Caki2 (cell line): ENCODE measurements around the gene WDR48. TPM values are rescaled to one million over a fixed set of nuclear protein-coding genes. Genes with fewer than 3 reads are reported as not detected.
"Not testable (repeated sequence)": the region's sequence is repeated elsewhere in the genome, so short reads cannot be mapped to it uniquely, and the experiment has no call there.

Experiments
- DNase-seq: peaks from one replicate; pipeline ENCODE4 v3.0.0-alpha.2; 2015; ENCODE audit warnings: low read depth
- in situ Hi-C: cut with HindIII; loops from 2 replicates; pipeline ENCODE4 v1.10.0; 2016; ENCODE audit warnings: low sequenced_read_pairs, low pct_unique_long_range_greater_than_20kb, mixed read lengths
- total RNA-seq: library from RNA; depleted of rRNA; stranded (reverse); fragments of >200 nt; shearing (Covaris generic); gene quantifications from 2 replicates; pipeline ENCODE4 v1.2.3, GENCODE V29; 2014; ENCODE audit warnings: low replicate concordance

Gene WDR48
- total RNA-seq, 1 experiment from 2014 or later = 17.5 TPM

DNA sequence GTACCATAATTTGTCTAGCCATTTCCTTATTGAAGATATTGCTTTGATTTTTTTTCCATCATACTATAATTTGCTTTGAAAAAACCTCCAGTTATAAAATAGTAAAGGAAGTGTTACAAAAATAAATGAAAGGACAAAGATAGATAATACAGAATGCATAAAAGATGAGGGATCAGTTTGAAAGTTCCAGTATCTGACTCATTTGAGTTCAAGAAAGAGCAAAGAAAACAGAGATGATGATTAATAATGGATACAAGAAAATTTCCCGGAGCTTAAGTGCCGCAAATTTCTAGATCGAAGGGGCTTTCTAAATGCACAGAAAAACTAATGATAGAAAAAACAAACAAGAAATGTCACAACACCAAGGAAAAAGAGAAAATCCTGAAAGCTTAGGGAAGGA is 4.3 kb downstream of the WDR48 start:
- DNase-seq = no peak
- in situ Hi-C loops = no loop called here

DNA sequence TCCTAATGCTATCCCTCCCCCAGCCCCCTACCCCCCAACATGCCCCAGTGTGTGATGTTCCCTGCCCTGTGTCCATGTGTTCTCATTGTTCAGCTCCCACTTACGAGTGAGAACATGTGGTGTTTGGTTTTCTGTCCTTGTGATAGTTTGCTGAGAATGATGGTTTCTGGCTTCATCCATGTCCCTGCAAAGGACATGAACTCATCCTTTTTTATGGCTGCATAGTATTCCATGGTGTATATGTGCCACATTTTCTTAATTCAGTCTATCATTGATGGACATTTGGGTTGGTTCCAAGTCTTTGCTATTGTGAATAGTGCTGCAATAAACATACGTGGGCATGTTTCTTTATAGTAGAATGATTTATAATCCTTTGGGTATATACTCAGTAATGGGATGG is 9.4 kb downstream of the WDR48 start:
- in situ Hi-C loops, DNase-seq: not testable (repeated sequence)

DNA sequence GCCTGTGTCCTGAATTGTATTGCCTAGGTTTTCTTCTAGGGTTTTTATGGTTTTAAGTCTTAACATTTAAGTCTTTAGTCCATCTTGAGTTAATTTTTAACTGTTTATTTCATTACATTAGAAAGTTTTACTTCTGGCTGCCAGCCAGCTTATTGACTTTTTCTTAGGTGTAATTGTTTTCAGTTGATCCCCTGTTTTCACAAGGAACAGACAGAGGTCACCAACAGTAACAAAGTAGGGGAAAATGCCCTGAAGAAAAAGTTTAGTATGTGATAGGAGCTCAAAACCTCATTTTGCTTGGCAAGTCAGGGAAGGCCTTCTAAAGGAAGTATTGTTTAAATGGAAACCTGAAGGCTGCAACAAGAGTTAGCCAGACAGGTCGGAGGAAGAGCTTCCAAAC is 10.4 kb downstream of the WDR48 start:
- peak; percentile 48 for DNase-seq
- in situ Hi-C loops = no loop called here

DNA sequence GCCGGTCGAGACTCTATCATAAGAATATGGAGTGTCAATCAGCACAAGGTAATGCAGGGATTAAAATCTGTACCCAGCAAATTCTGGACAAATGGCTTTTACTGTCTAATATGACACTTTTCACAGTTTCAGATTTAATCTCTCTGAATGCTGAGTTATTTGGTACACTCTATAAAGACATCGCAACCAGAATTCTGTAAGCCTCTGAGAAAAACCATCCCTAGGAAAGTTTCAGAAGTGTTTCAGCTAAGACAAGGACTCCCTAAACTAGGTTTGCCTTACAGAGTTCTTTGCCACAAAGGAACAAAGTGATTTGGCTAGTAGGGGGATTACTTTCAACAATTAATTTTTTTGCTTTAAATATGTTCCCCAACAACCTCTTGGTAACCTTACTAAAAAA is 11.3 kb downstream of the WDR48 start:
- no peak for DNase-seq
- in situ Hi-C loops = no loop called here

DNA sequence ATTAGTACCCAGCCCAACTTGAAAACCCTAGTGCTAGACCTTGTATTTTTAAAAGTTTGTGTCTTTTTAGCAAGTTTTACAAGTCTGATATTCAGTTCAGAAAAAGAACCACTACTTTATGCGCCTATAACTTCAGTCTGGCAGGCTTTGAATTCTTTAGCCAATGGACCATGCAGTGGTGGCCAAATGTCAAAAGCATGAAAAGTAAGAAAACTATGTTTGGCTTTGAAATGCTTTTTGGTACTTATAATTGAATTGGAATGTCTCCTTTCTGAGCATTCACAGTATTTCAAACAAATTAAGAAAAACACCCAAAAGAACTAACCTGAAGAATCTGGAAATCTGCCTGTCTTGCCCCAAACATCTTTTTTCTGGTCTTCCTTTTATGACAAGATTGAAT is 12.8 kb downstream of the WDR48 start:
- in situ Hi-C loops = no loop called here
- DNase-seq = peak; percentile 33

DNA sequence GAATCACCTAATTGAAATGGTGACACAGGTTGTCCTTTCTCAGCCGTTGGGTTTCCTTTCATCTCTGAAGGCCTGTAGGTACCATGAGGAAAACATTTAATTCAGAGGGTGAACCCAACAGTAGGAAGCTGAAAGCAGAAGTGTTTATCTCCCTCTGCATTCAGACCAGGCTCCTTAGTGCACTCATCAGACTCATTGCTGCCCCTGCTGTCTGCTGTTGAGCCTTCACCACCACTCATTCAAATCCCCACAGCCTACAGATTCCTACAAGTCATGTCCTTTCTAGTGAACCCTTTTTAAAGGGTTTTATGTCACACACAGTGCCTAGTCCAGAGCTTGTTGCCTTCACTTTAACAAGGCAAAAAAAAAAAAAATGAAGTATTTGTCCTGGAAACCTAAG is 13.4 kb downstream of the WDR48 start:
- peak; percentile 35 for DNase-seq

DNA sequence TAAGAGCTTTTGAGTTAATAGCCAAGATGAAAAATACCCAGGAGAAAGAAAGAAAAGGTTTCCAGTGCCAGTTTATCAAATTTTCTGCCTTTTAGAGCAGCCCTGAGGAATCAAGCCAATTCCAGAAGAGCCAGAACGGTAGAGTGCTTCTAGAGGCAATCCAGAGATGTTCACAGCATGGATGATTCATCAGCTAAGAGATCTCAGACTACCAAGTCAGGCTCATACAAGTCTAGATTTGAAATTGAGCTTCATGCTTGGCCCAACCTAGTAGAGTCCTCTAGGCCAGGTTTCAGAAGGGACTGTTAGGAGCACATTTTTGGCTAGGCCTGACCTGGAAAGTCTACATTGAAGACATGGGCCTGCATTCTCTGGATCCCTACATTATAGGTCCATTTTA is 15.5 kb downstream of the WDR48 start:
- DNase-seq = no peak
- in situ Hi-C loops = no loop called here

More for the DNA sequence above, 13.4 kb downstream of the WDR48 start:
- in situ Hi-C loops = no loop called here

DNA sequence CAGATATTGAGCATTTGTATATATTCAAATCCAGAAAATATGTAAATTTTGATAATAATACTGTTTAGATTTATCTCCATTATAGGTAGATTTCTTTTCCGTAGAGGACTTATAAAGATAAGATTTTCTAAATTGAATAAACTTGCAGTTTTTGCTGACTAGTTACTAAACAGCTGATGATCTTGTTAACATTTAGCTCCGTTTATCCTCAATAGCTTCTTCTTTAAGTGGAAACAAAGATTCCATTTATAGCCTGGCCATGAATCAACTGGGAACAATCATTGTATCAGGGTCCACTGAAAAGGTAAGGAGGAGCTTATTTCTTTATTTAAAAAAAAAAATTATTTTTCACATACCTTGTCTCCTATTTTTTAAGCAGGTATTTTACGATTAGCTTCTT is 16.7 kb downstream of the WDR48 start:
- in situ Hi-C loops = no loop called here
- DNase-seq = no peak

DNA sequence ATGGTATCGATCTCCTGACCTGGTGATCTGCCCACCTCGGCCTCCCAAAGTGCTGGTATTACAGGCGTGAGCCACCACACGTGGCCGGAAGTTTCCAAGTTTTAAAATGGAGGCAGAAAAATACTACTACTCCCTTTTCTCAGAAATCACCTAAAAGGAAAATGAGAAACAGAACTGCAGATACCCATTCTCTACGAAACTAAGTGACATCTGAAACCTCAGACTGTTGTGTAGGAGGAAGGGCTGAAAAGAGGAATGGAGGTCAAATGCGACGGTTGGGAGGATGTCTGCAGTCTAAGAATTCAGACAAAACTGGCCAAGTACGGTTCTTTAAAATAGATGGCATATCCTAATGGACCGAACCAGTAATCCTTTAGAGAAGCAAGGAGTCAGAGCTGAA is 24.1 kb downstream of the WDR48 start:
- no peak for DNase-seq
- in situ Hi-C loops = no loop called here

DNA sequence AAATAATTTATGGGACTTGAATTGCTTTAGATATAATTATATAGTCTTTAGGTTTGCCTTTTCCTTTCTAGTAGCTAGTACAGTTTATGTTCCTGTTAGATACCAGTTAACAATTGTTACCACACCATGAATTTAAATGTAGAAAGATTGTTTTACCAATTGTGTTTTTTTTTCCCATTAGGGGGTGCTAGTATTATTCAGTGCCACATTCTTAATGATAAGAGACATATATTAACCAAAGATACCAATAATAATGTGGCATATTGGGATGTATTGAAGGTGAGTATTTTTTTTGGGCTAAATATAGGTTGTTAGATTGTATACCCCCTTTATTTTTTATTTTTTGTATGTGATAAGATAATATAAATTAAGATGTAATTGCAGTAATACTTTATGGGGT is 27.7 kb downstream of the WDR48 start:
- in situ Hi-C loops = no loop called here
- no peak for DNase-seq

DNA sequence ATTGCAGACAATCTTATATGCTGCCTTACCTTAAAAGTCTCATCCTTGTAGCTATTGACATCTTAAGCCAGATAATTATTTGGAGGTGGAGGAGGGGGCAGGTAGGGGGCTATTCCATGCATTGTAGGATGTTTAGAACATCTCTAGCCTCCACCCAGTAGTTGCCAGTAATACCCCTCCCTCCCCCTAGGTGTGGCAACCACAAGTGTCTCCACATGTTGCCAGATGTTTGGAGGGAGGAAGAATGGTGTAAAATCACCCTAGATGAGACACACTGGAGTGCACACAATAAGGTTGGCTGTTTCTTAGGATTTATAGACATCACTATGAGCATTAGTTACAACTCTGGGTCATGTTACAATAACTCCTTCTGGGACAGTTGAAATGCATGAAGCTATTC is 28.2 kb downstream of the WDR48 start:
- no peak for DNase-seq
- in situ Hi-C loops = no loop called here

DNA sequence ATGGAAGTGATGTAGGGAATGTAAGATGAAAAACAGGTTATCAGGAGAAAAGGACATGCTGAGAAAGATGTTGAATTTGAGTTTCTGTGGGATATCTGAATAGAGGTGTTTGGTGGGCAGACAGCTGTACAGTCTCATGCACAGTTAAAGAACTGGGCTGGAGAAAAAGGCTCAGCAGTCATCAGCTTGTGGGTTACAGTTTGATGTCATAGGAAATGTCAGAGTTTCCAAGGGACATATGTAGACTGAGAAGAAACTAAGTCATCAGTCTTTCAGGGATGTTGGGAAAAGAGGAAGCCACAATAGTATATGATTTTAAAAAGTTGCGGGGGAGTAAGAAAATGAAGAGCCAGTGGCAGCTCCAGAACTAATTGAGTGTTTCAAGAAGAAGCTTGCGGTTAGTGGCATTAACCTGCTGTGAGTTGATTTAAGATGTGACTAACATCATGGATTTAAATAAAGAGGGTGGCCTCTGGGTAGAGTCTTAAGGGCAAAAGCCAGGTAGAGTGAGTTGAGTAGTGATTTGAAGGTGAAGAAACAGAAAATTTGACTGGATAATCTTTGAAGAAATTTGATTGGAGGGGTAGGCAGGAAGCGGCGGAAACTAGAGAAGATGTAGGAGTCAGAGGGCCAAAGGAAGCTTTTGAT is 31.0 kb downstream of the WDR48 start:
- no peak for DNase-seq
- in situ Hi-C loops = no loop called here

DNA sequence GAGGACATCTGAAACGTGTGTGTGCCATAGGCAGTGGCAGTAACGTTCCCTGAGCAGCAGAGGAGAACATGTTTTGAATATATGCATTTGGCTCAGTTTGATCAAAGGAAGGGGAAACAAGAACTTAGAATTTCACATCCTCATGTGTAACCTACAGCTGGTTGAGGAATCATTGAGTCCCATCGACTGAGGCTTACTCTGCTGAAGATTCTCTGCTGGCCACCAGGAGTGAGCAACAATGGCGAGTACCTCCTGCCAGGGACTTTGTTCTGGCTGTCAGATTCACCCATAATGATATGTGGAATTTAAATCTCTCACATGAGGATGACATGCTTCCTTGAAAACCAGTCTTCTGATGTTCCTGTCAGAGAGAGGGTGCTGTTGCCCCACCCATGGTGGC is 34.3 kb downstream of the WDR48 start:
- no peak for DNase-seq
- in situ Hi-C loops = no loop called here

DNA sequence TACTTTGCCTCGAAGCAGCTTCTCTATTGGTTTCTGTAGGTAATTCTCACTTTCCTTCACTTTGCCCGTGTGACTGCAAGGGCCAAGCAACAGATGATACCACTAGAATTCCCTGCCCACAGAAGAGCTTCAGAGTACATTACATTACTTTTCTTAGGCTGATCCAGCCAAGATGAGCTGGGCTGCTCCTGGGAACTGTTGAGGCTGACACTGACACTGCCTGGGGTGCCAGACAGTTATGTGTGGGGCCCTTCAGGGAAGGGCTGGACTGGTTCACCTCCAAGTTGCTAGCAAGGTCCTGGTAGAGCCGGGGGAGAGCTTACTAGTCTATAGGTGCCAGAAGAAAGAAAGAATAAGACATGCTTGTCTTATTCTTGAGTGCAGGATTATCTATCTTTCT is 36.6 kb downstream of the WDR48 start:
- in situ Hi-C loops = no loop called here
- DNase-seq = no peak

DNA sequence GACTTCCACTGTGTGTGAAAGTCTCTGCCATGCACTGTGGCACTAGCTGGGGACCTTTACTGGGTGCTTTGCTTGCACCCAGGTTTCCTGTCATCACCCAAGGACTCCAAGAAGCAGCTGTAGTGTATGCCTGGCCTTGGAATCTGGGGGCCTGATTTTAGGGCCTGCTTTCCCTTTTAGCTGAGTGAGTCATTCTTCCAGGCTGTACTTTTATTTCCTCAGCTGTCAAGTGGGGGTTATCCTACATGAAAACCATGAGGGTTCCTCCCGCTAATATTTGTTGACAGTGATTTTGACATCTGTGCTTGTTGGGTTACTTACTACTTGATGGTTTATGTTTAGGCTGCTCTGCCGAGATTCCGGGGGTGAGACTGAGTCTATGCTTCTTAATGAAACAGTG is 37.1 kb downstream of the WDR48 start:
- DNase-seq = no peak
- in situ Hi-C loops = no loop called here

DNA sequence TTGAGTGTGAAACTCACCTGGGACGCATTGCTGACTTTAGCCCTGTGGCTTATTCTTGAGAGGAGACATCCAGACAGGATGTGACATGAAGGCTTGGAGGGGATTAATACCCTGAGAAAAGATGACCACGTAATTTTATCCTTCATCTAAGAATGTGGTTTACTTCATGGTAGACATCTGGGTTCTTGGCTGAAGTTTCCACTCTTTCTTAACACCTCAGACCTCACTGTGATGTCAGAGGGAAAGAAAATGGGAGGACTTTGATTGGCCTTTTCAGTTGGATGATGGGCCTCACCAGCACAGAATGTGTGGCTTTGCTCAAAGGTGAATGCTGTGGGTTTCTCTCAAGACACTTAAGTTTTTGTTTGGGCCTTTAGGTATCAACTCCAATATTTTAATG is 39.1 kb downstream of the WDR48 start:
- in situ Hi-C loops = no loop called here
- no peak for DNase-seq

DNA sequence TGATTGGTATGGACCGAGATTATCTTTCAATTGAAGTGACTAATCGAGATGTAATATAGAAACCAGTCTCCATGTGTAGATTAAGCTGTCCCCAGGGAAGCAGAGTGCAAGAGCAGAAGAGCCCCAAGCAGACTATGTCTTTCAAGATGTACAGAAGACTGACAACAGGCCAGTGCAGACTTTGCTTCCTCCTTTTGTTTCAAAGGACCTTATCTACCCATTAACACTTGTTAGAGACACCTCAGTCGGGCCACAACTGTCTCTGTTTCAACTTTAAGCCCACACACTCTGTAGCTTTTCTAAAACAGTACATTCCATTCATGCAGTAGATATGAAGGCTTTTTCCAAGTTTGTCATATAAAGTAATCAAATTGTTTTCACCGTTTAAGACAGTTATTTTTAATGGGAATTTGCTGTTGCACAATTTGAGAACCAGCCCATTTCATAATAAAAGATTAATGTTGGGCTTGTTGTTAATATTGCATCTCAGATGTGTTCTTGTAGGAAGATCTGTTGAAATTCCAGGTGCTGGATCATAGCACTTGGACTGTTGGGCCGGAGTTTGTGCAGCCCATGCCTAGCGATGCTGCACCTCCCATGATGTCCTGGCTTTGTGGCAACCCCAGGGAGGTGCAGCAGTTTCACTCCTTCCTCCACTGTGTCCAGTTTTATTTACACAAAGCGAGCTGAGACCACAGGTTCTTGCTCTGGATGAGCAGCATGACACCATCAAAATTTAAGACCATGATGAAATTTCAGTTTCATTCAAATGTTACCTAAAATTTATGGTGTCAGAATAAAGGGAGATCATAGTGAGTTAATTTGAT is 43.2 kb downstream of the WDR48 start:
- DNase-seq = no peak
- in situ Hi-C loops = no loop called here

DNA sequence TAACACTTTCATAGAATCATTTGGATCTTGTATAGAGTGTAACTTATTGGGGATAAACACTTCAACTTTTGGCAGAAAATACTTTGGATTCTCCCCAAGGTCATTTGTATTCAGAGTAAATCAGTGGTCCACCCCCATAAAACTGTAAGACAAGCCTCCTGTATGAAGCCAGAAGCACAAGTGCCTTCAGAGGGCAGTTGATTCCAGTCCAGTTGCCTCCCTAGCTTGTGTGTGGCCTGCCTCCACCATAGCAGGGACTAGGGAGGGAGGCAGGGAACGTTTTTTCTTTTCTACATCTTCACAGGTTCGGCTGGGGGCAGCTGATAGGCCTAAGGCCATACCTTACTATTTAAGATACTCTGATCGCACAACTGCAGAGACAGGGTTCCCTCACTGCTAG is 44.0 kb downstream of the WDR48 start:
- no peak for DNase-seq
- in situ Hi-C loops = no loop called here

DNA sequence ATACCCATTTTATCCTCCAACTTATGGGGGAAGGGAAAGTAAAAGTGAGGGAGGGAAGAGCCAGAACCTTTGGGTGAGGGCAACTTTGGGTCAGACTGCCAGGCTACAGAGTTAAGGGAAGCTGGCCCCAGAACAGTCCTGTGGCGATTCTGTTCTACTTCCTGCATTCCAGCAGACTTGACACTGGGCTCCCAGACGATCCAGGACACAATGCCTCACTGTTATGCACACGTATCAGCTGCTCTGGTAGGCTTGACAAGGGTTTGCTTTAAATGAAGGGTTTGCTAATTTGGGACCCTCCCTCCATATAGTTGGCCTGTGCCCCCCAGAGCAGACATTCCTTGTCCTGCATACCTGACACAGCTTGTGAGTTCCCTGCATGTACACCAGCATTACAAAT is 45.0 kb downstream of the WDR48 start:
- in situ Hi-C loops = no loop called here
- no peak for DNase-seq
